RWPE2 (cell line): ENCODE measurements around the gene CHRM4.

ENCODE experiments used
- ATAC-seq: fragments of 200-7000 bp; cut with Tn5 transposase; 3 replicates; pipeline ENCODE4 v1.9.1; 2021; ENCODE audit warnings: low read depth
- DNase-seq: peaks from one replicate; pipeline ENCODE4 v3.0.0-alpha.2; 2020; ENCODE audit warnings: low spot score
- H3K27ac ChIP-seq: fragments of 450-650 bp; 2 replicates; pipeline ENCODE4 v1.5.1; 2017; ENCODE audit warnings: mild to moderate bottlenecking; ENCODE audit not compliant: poor library complexity, severe bottlenecking
- H3K27me3 ChIP-seq: fragments of 250-450 bp; sonication (Bioruptor Pico); 2 replicates; pipeline ENCODE4 v1.5.1; 2021; ENCODE audit warnings: mild to moderate bottlenecking, moderate library complexity; ENCODE audit not compliant: insufficient read depth, poor library complexity, severe bottlenecking
- H3K36me3 ChIP-seq: fragments of 250-450 bp; sonication (Bioruptor Pico); 2 replicates; pipeline ENCODE4 v1.5.1; 2020; ENCODE audit warnings: low read depth, mild to moderate bottlenecking, moderate library complexity
- H3K4me1 ChIP-seq: fragments of 250-450 bp; sonication (Bioruptor Pico); 2 replicates; pipeline ENCODE4 v1.5.1; 2021; ENCODE audit warnings: mild to moderate bottlenecking, moderate library complexity; ENCODE audit not compliant: insufficient read depth, poor library complexity, severe bottlenecking
- H3K4me3 ChIP-seq: fragments of 250-450 bp; sonication (Bioruptor Pico); 2 replicates; pipeline ENCODE4 v1.5.1; 2021; ENCODE audit warnings: mild to moderate bottlenecking, moderate library complexity; ENCODE audit not compliant: severe bottlenecking
- H3K9me3 ChIP-seq: fragments of 250-450 bp; sonication (Bioruptor Pico); 2 replicates; pipeline ENCODE4 v1.5.1; 2021; ENCODE audit warnings: mild to moderate bottlenecking, moderate library complexity; ENCODE audit not compliant: severe bottlenecking
- TF ChIP-seq, protein P1 (sequence below): fragments of 450-650 bp; IDR thresholded peaks from one replicate; pipeline ENCODE4 v1.5.1; 2017; ENCODE audit warnings: mild to moderate bottlenecking, moderate library complexity; ENCODE audit not compliant: poor library complexity, severe bottlenecking

CHRM4 gene

DNA sequence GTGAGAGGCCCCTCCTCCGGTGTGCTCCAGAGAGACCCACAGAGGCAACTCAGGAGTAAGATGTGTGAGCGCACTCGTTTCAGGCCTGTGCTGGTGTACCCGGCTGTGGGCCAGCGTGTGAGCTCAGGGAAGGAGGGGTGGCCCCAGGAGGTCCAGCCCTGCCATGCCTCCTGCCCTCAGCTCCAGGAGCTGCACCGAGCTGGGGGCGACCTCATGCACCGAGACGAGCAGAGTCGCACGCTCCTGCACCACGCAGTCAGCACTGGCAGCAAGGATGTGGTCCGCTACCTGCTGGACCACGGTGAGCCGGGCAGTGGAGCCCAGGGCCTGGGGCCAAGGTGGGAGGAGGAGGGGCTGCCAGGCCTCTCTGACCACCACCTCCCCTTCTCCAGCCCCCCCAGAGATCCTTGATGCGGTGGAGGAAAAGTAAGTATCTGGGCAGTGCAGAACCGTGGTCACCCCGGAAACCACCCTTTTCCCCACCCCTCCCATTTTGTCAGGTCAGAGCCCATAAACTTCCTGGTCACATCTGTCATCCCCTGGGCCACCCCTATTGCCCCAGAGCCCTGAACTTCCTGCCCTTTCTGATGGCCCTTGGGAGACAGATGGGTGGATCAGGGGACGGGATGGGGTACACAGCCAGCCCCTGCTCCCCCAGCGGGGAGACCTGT lies 12.6 kb downstream of the CHRM4 start:
- Histone ChIP-seq H3K27me3 (no peaks in the 10 kb centered on the region), H3K27ac (no peak overlapping the region), H3K4me3 (no peak overlapping the region), H3K36me3 (peaks cover 18% of the 10 kb centered on the region), H3K9me3 (no peaks in the 10 kb centered on the region), H3K4me1 (no peaks in the 10 kb centered on the region)
- TF ChIP-seq, protein P1, sequence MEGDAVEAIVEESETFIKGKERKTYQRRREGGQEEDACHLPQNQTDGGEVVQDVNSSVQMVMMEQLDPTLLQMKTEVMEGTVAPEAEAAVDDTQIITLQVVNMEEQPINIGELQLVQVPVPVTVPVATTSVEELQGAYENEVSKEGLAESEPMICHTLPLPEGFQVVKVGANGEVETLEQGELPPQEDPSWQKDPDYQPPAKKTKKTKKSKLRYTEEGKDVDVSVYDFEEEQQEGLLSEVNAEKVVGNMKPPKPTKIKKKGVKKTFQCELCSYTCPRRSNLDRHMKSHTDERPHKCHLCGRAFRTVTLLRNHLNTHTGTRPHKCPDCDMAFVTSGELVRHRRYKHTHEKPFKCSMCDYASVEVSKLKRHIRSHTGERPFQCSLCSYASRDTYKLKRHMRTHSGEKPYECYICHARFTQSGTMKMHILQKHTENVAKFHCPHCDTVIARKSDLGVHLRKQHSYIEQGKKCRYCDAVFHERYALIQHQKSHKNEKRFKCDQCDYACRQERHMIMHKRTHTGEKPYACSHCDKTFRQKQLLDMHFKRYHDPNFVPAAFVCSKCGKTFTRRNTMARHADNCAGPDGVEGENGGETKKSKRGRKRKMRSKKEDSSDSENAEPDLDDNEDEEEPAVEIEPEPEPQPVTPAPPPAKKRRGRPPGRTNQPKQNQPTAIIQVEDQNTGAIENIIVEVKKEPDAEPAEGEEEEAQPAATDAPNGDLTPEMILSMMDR, result no peak
- ATAC-seq (0 out of 3 replicates have a peak, but pooled peaks have one; percentile 2), DNase-seq (no peak)

DNA sequence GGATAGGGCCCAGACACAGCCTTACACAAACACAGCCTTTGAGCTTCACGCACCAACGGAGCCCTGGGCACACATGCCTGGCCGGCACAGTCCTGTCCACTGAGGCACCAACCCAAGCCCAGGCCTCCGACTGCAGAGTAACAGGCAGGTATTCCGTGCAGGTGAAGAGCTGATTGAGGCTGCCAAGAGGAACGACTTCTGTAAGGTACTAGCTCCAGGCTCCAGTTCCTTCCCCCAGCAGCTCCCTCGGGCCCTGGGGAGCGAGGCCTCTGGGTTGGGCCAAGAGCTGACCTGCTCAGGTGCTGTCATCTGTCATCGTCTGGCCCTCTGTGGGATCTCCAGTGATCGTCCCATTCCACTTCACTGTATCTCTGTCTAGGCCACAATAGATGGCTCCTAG lies 13.3 kb downstream of the CHRM4 start:
- ATAC-seq (no peak), DNase-seq (no peak)
- TF ChIP-seq, protein P1, result no peak
- Histone ChIP-seq H3K27ac (no peak overlapping the region), H3K9me3 (no peaks in the 10 kb centered on the region), H3K4me1 (no peaks in the 10 kb centered on the region), H3K4me3 (no peak overlapping the region), H3K27me3 (no peaks in the 10 kb centered on the region), H3K36me3 (peaks cover 14% of the 10 kb centered on the region)

DNA sequence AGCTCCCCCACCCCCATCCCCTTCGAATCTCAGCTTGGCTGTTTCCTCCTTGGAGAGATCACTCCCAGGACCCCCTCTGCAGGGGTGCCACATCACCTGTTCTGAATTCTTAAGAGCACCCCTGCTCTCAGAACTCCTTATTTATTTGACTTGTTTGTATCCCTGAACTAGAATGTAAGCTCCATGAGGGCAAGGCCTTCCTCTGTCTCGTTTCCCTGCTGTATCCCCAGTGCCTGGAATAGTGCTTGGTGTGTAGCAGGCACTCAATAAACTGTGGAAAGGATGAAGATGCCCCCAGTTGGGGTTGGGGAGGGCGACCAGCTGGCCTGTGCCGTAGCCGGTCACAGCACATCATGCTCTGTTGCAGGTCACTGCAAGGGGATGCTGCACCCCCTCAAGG lies 13.7 kb downstream of the CHRM4 start:
- ATAC-seq (no peak), DNase-seq (no peak)
- Histone ChIP-seq H3K36me3 (peaks cover 11% of the 10 kb centered on the region), H3K4me1 (no peaks in the 10 kb centered on the region), H3K4me3 (no peak overlapping the region), H3K27me3 (no peaks in the 10 kb centered on the region), H3K9me3 (no peaks in the 10 kb centered on the region), H3K27ac (no peak overlapping the region)
- TF ChIP-seq, protein P1, result no peak

DNA sequence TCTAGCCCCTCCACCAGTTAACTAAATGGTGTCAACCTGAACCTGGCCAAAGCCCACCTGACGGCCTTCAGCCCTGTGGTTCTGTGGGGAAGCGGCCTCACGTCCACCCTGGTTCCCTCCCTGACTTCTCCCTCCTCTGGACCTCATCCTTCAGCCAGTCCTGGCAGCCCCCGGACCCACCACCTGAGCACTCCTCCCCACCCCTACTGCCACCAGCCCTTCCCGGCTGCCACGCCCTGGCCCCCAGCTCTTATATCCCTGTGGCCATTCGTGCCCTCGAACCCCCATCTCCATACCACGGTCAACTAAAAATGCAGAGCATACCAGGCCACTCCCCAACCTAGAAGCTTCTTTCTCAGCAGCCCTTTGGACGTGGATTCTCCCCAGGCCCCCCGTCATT lies 14.3 kb downstream of the CHRM4 start:
- ATAC-seq (no peak), DNase-seq (no peak)
- TF ChIP-seq, protein P1, result no peak
- no peak overlapping the region for H3K4me3 ChIP-seq
- H3K27me3 ChIP-seq, result no peaks in the 10 kb centered on the region
- H3K9me3 ChIP-seq, result no peaks in the 10 kb centered on the region
- no peak overlapping the region for H3K27ac ChIP-seq
- no peaks in the 10 kb centered on the region for H3K4me1 ChIP-seq
- peaks cover 11% of the 10 kb centered on the region for H3K36me3 ChIP-seq

DNA sequence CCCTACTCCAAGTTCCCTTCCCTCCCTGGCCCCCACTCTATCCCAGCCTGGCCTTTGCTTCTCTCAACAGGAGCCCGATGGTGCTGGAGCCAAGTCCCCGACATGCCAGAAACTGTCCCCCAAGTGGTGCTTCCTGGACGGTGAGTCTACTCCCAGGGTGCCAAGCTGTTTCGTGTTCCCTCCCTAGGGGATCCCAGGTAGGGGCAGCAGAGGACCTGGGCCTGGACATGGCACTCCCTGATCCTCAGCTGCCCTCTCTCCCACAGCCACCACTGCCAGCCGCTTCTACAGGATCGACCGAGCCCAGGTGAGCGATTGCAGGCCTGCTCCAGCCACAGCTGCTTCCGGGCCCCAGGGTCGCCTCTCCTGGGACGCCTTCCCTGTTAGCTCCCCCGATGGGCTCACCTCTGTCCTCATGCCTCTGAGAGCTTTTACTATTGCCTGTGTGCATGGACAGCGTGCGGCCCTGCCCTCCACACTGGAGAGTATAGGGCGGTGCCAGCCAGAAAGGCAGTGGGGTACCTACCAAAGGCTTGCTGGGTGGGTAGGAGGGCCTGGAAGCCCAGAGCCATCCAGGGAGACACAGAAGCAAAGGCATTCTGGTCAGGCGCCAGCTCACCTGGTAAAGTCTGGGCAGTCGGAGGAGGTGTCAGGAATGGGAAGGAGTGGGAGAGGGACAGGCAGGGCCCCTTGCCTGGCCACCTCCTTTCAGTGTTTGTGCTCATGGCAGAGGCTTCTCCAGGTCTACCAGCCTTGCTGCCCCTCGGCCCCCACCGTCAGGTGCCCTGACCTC lies 15.1 kb downstream of the CHRM4 start:
- Histone ChIP-seq H3K4me1 (no peaks in the 10 kb centered on the region), H3K4me3 (no peak overlapping the region), H3K36me3 (peaks cover 11% of the 10 kb centered on the region), H3K27me3 (no peaks in the 10 kb centered on the region), H3K27ac (no peak overlapping the region), H3K9me3 (no peaks in the 10 kb centered on the region)
- no peak for DNase-seq
- TF ChIP-seq, protein P1, result no peak
- ATAC-seq, result no peak
